ENCODE results near the gene VPS26C.

- TF ChIP-seq ZFP30 (CRISPR knock-in tag; IDR thresholded peaks at IDR 0.05), result no peak
- TF ChIP-seq, protein P1, sequence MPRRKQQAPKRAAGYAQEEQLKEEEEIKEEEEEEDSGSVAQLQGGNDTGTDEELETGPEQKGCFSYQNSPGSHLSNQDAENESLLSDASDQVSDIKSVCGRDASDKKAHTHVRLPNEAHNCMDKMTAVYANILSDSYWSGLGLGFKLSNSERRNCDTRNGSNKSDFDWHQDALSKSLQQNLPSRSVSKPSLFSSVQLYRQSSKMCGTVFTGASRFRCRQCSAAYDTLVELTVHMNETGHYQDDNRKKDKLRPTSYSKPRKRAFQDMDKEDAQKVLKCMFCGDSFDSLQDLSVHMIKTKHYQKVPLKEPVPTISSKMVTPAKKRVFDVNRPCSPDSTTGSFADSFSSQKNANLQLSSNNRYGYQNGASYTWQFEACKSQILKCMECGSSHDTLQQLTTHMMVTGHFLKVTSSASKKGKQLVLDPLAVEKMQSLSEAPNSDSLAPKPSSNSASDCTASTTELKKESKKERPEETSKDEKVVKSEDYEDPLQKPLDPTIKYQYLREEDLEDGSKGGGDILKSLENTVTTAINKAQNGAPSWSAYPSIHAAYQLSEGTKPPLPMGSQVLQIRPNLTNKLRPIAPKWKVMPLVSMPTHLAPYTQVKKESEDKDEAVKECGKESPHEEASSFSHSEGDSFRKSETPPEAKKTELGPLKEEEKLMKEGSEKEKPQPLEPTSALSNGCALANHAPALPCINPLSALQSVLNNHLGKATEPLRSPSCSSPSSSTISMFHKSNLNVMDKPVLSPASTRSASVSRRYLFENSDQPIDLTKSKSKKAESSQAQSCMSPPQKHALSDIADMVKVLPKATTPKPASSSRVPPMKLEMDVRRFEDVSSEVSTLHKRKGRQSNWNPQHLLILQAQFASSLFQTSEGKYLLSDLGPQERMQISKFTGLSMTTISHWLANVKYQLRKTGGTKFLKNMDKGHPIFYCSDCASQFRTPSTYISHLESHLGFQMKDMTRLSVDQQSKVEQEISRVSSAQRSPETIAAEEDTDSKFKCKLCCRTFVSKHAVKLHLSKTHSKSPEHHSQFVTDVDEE (CRISPR knock-in tag; IDR thresholded peaks at IDR 0.05), result no peak
- TF ChIP-seq RARB (CRISPR knock-in tag; IDR thresholded peaks at IDR 0.05), result no peak
Observed at GRCh38 chr21:37268186-37268503, 1.0 kb upstream of the VPS26C start.
